Measurements from ENCODE around the gene NR2F1-AS1. TPM values are rescaled to one million over a fixed set of nuclear protein-coding genes. Genes with fewer than 3 reads are reported as not detected.

NR2F1-AS1 gene
- polyA plus RNA-seq, 2 of the 4 experiments (the other 2 are of a cell fraction), result 5.5 to 8.3 TPM

- ChIA-PET POLR2A (no interaction called here), CTCF (no interaction called here)
- WGBS (ENCODE audit: missing lambda C conversion rate), result 89% methylated on average over 1 of the region's 1 CpG
- TF ChIP-seq ESRRA (IDR thresholded peaks at IDR 0.05; ENCODE audit: borderline replicate concordance, low read length) (no peak), NFE2L2 (conservative IDR thresholded peaks at IDR 0.05; ENCODE audit: low read length) (no peak), BCL3 (IDR thresholded peaks at IDR 0.05) (no peak), RCOR1 (IDR thresholded peaks at IDR 0.05; ENCODE audit: low read depth, low read length) (no peak), SREBF2 (IDR thresholded peaks at IDR 0.05) (no peak), PHF8 (IDR thresholded peaks at IDR 0.05; ENCODE audit: borderline replicate concordance, low read depth) (no peak), MAX (IDR thresholded peaks at IDR 0.05) (no peak), HMGXB4 (CRISPR knock-in tag; IDR thresholded peaks at IDR 0.05; ENCODE audit: borderline replicate concordance) (no peak), JUNB (IDR thresholded peaks at IDR 0.05) (no peak), MYC (IDR thresholded peaks at IDR 0.05; ENCODE audit: borderline replicate concordance, low read length) (no peak), RARB (CRISPR knock-in tag; IDR thresholded peaks at IDR 0.05) (no peak), HOXA7 (CRISPR knock-in tag; IDR thresholded peaks at IDR 0.05) (no peak), HOXB5 (CRISPR knock-in tag; IDR thresholded peaks at IDR 0.05) (no peak), MAFK (IDR thresholded peaks at IDR 0.05; ENCODE audit: partially characterized antibody) (no peak), ZFP36 (IDR thresholded peaks at IDR 0.05; ENCODE audit: borderline replicate concordance, partially characterized antibody) (no peak), HEYL (CRISPR knock-in tag; IDR thresholded peaks at IDR 0.05) (no peak)
- Histone ChIP-seq H3K4me1 (no peaks in the 10 kb centered on the region), H3K4me2 (no peak overlapping the region), H3K4me3 (no peak overlapping the region), H3K9me3 (no peaks in the 10 kb centered on the region), H3K27ac (no peak overlapping the region)
- no peak for FAIRE-seq
- no peak for ATAC-seq
- DNase-seq (ENCODE audit: low read depth in 1 of 2, low spot score in 1 of 2), result no peak
These were observed 126.1 kb downstream of the NR2F1-AS1 start for GRCh38 chr5:93454896-93455295.

- ChIA-PET CTCF (no interaction called here), POLR2A (no interaction called here)
- Histone ChIP-seq H3K9me3 (no peaks in the 10 kb centered on the region), H3K4me1 (no peaks in the 10 kb centered on the region), H3K27ac (no peak overlapping the region), H3K4me2 (no peak overlapping the region), H3K4me3 (no peak overlapping the region)
- ATAC-seq (no peak), FAIRE-seq (no peak), DNase-seq (ENCODE audit: low read depth in 1 of 2, low spot score in 1 of 2) (no peak)
- TF ChIP-seq MAFK (IDR thresholded peaks at IDR 0.05; ENCODE audit: partially characterized antibody), result no peak
- no peak for TF ChIP-seq EHF (CRISPR knock-in tag; IDR thresholded peaks at IDR 0.05)
- TF ChIP-seq BHLHE40 (IDR thresholded peaks at IDR 0.05; ENCODE audit: low read depth, low read length), result no peak
- TF ChIP-seq TFCP2L1 (CRISPR knock-in tag; IDR thresholded peaks at IDR 0.05), result no peak
- TF ChIP-seq FOXS1 (CRISPR knock-in tag; IDR thresholded peaks at IDR 0.05), result no peak
- TF ChIP-seq ZFP36 (IDR thresholded peaks at IDR 0.05; ENCODE audit: borderline replicate concordance, partially characterized antibody), result no peak
- no peak for TF ChIP-seq HOXB5 (CRISPR knock-in tag; IDR thresholded peaks at IDR 0.05)
These were observed 128.8 kb downstream of the NR2F1-AS1 start for GRCh38 chr5:93452255-93452654.

GRCh38 chr5:93438124-93438523, 142.9 kb downstream of the NR2F1-AS1 start:
- WGBS (ENCODE audit: missing lambda C conversion rate), result 83% methylated on average over 2 of the region's 2 CpGs
- no peak for ATAC-seq
- no peak overlapping the region for H3K27ac ChIP-seq

More at GRCh38 chr5:93438124-93438523, 142.9 kb downstream of the NR2F1-AS1 start:
- POLR2A ChIA-PET, result no interaction called here
- Histone ChIP-seq H3K4me3 (no peak overlapping the region), H3K9me3 (peaks cover 6% of the 10 kb centered on the region; the same call in 1 of the 3 replicates), H3K4me2 (no peak overlapping the region), H3K4me1 (no peaks in the 10 kb centered on the region)
- CTCF ChIA-PET, result interaction anchor here (0.6 kb wide), 1 partner anchor 989 kb away, joined by 4 read pairs; no protein-coding TSS in a partner anchor
- DNase-seq (ENCODE audit: low read depth in 1 of 2, low spot score in 1 of 2) (no peak), FAIRE-seq (no peak)
- no peak for TF ChIP-seq ELK1 (IDR thresholded peaks at IDR 0.05; ENCODE audit: low read depth, low read length)
- TF ChIP-seq ATOH8 (CRISPR knock-in tag; IDR thresholded peaks at IDR 0.05; ENCODE audit: low read depth), result no peak
- no peak for TF ChIP-seq RFX5 (IDR thresholded peaks at IDR 0.05)
- TF ChIP-seq CEBPB (IDR thresholded peaks at IDR 0.05), result no peak
- no peak for TF ChIP-seq HOXB13 (CRISPR knock-in tag; IDR thresholded peaks at IDR 0.05; ENCODE audit: low read depth)
- TF ChIP-seq CBX2 (IDR thresholded peaks at IDR 0.05; ENCODE audit: borderline replicate concordance, low read depth), result no peak

Measured in A549 (cell line).